GM23248 (cell line): ENCODE results near the gene ANKRD55. TPM values are rescaled to one million over a fixed set of nuclear protein-coding genes. Genes with fewer than 3 reads are reported as not detected.
"Not testable (repeated sequence)": the region's sequence is repeated elsewhere in the genome, so short reads cannot be mapped to it uniquely, and the experiment has no call there.

ENCODE experiments used
- DNase-seq: peaks from one replicate; pipeline ENCODE4 v3.0.0-alpha.2; 2015
- H2AFZ ChIP-seq: fragments of 200-600 bp; sonication (generic); 2 replicates; pipeline ENCODE4 v1.6.1; 2016; ENCODE audit warnings: antibody characterized with exemption
- H3F3A ChIP-seq: fragments of 200-600 bp; sonication (generic); 2 replicates; pipeline ENCODE4 v1.6.1; 2016; ENCODE audit warnings: mild to moderate bottlenecking, antibody characterized with exemption, mixed run types; ENCODE audit not compliant: insufficient read depth
- H3K27ac ChIP-seq: fragments of 200-600 bp; sonication (generic); 2 replicates; pipeline ENCODE4 v1.5.1; 2016; ENCODE audit warnings: mild to moderate bottlenecking
- H3K27me3 ChIP-seq: fragments of 200-600 bp; sonication (generic); replicated peaks from 2 replicates; pipeline ENCODE4 v1.6.1; 2016; ENCODE audit warnings: mild to moderate bottlenecking; ENCODE audit not compliant: insufficient read depth
- H3K36me3 ChIP-seq: fragments of 200-600 bp; sonication (generic); 2 replicates; pipeline ENCODE4 v1.6.1; 2016; ENCODE audit warnings: low read depth, mild to moderate bottlenecking
- H3K4me1 ChIP-seq: fragments of 200-600 bp; sonication (generic); 2 replicates; pipeline ENCODE4 v1.6.1; 2016; ENCODE audit warnings: mild to moderate bottlenecking; ENCODE audit not compliant: insufficient read depth
- H3K4me2 ChIP-seq: fragments of 200-600 bp; sonication (generic); one replicate; pipeline ENCODE4 v1.6.1; 2016; ENCODE audit warnings: mild to moderate bottlenecking; ENCODE audit not compliant: unreplicated experiment
- H3K4me3 ChIP-seq: fragments of 200-600 bp; sonication (generic); 2 replicates; pipeline ENCODE4 v1.5.1; 2016; ENCODE audit warnings: mild to moderate bottlenecking
- H3K79me2 ChIP-seq: fragments of 200-600 bp; sonication (generic); 2 replicates; pipeline ENCODE4 v1.6.1; 2016; ENCODE audit warnings: mild to moderate bottlenecking; ENCODE audit not compliant: insufficient read depth
- H3K9ac ChIP-seq: fragments of 200-600 bp; sonication (generic); 2 replicates; pipeline ENCODE4 v1.6.1; 2016; ENCODE audit warnings: mild to moderate bottlenecking
- H3K9me2 ChIP-seq: fragments of 200-600 bp; sonication (generic); 2 replicates; pipeline ENCODE4 v1.6.1; 2016; ENCODE audit warnings: mixed run types, mild to moderate bottlenecking, moderate library complexity; ENCODE audit not compliant: insufficient read depth
- H3K9me3 ChIP-seq: fragments of 200-600 bp; sonication (generic); one replicate; pipeline ENCODE4 v1.6.1; 2017; ENCODE audit warnings: low read depth
- H4K20me1 ChIP-seq: fragments of 200-600 bp; sonication (generic); 2 replicates; pipeline ENCODE4 v1.6.0; 2016; ENCODE audit not compliant: insufficient read depth
- EZH2 ChIP-seq: fragments of 200-600 bp; sonication (generic); IDR thresholded peaks from 2 replicates; pipeline ENCODE4 v1.6.1; 2018; ENCODE audit warnings: antibody characterized with exemption, mild to moderate bottlenecking; ENCODE audit not compliant: insufficient read depth, poor library complexity, severe bottlenecking
- EZH2phosphoT487 ChIP-seq: fragments of 200-600 bp; sonication (generic); IDR thresholded peaks from 2 replicates; pipeline ENCODE4 v1.6.1; 2018; ENCODE audit warnings: antibody characterized with exemption, moderate library complexity, mild to moderate bottlenecking, low read depth; ENCODE audit not compliant: insufficient read depth
- WGBS, 2 experiments: methylation state at CpG; one replicate each; pipeline ENCODE4 v1.1.6; 2015 to 2017; ENCODE audit warnings: low lambda C conversion rate in 2 of 2, low coverage in 1 of 2; ENCODE audit errors: missing lambda C conversion rate in 2 of 2; 5-methylcytosine and 5-hydroxymethylcytosine counted together
- in situ Hi-C: fragments of 300-500 bp; cut with MboI; formaldehyde crosslinking; loops from 2 replicates; pipeline ENCODE4 v1.15.0; 2020
- polyA plus RNA-seq: library from polyadenylated mRNA; unstranded; fragments of >200 nt; fragmentation: Nextera tagmentation; extraction: Ambion mirVana; gene quantifications from 2 replicates; pipeline ENCODE4 v1.2.1, GENCODE V29; 2016
- total RNA-seq: library from RNA; depleted of rRNA; stranded (reverse); fragments of >200 nt; shearing (Covaris generic); gene quantifications from 2 replicates; pipeline ENCODE4 v1.2.3, GENCODE V29; 2014

The ANKRD55 gene
- total and polyA plus RNA-seq, 2 experiments from 2014 or later: not detected

- no peak overlapping the region for H3K9ac ChIP-seq
- peaks cover 4% of the 10 kb centered on the region; the same call in 1 of the 2 replicates for H3F3A ChIP-seq
- no peak overlapping the region for H3K4me2 ChIP-seq
- TF ChIP-seq EZH2phosphoT487 (no peak), EZH2 (no peak)
- H3K9me2 ChIP-seq: no peaks in the 10 kb centered on the region
- H4K20me1 ChIP-seq: no peaks in the 10 kb centered on the region
- in situ Hi-C loops: no loop called here
- H3K4me1 ChIP-seq: peaks cover 9% of the 10 kb centered on the region
- WGBS, 2 experiments: 79 to 80% methylated on average over 4 of the region's 4 CpGs
- no peak overlapping the region for H3K4me3 ChIP-seq
- H3K36me3 ChIP-seq: no peaks in the 10 kb centered on the region
- H3K79me2 ChIP-seq: no peaks in the 10 kb centered on the region
- H3K27me3 ChIP-seq: no peaks in the 10 kb centered on the region
- no peak for DNase-seq
- no peaks in the 10 kb centered on the region for H3K9me3 ChIP-seq
- no peak overlapping the region for H2AFZ ChIP-seq
- H3K27ac ChIP-seq: no peak overlapping the region
These were observed 103.8 kb downstream of the ANKRD55 start for GRCh38 chr5:56129288-56129687.

GRCh38 chr5:56128113-56128512, 105.0 kb downstream of the ANKRD55 start:
- no peaks in the 10 kb centered on the region for H3K9me3 ChIP-seq
- H3K27ac ChIP-seq: no peak overlapping the region
- TF ChIP-seq EZH2phosphoT487 (no peak), EZH2 (no peak)
- H3K27me3 ChIP-seq: no peaks in the 10 kb centered on the region
- H2AFZ ChIP-seq: no peak overlapping the region
- in situ Hi-C loops: no loop called here
- no peaks in the 10 kb centered on the region for H3K9me2 ChIP-seq
- no peak overlapping the region for H3K9ac ChIP-seq
- 95 to 98% methylated on average over 3 of the region's 3 CpGs for WGBS, 2 experiments
- no peak overlapping the region for H3K4me3 ChIP-seq
- no peaks in the 10 kb centered on the region for H3K79me2 ChIP-seq
- peaks cover 20% of the 10 kb centered on the region for H3K4me1 ChIP-seq
- no peak overlapping the region for H3K4me2 ChIP-seq
- no peaks in the 10 kb centered on the region for H3K36me3 ChIP-seq
- peaks cover 14% of the 10 kb centered on the region for H3F3A ChIP-seq
- H4K20me1 ChIP-seq: no peaks in the 10 kb centered on the region
- DNase-seq: no peak

- H3K4me2 ChIP-seq: no peak overlapping the region
- H3K9me2 ChIP-seq: no peaks in the 10 kb centered on the region
- H3F3A ChIP-seq: peaks cover 19% of the 10 kb centered on the region
- no peaks in the 10 kb centered on the region for H3K36me3 ChIP-seq
- no peak overlapping the region for H3K27ac ChIP-seq
- in situ Hi-C loops: no loop called here
- H3K27me3 ChIP-seq: no peaks in the 10 kb centered on the region
- no peaks in the 10 kb centered on the region for H3K79me2 ChIP-seq
- H3K4me3 ChIP-seq: no peak overlapping the region
- no peaks in the 10 kb centered on the region for H3K9me3 ChIP-seq
- no peak overlapping the region for H3K9ac ChIP-seq
- TF ChIP-seq EZH2 (no peak), EZH2phosphoT487 (no peak)
- no peaks in the 10 kb centered on the region for H4K20me1 ChIP-seq
- WGBS, 2 experiments: 89 to 93% methylated on average over 7 of the region's 7 CpGs
- H3K4me1 ChIP-seq: peaks cover 25% of the 10 kb centered on the region
- no peak for DNase-seq
- no peak overlapping the region for H2AFZ ChIP-seq
These were observed 106.5 kb downstream of the ANKRD55 start for GRCh38 chr5:56126487-56127179.

- Histone ChIP-seq H3K27ac (peak overlapping the region; percentile 87), H3K27me3 (no peaks in the 10 kb centered on the region), H3K4me1 (peaks cover 25% of the 10 kb centered on the region), H2AFZ (no peak overlapping the region), H3K9me2 (no peaks in the 10 kb centered on the region), H4K20me1 (no peaks in the 10 kb centered on the region), H3K4me2 (peak overlapping the region; percentile 68), H3K9ac (peak overlapping the region; percentile 53), H3K79me2 (no peaks in the 10 kb centered on the region), H3K36me3 (no peaks in the 10 kb centered on the region), H3F3A (peaks cover 19% of the 10 kb centered on the region), H3K9me3 (no peaks in the 10 kb centered on the region), H3K4me3 (peak overlapping the region; percentile 21; the same call in 1 of the 2 replicates)
- TF ChIP-seq EZH2 (no peak), EZH2phosphoT487 (peak; percentile 82; the same call in 1 of the 2 replicates)
- DNase-seq: peak; percentile 96
- in situ Hi-C loops: no loop called here
- 0 to 1% methylated on average over 8 of the region's 8 CpGs for WGBS, 2 experiments
These were observed 109.4 kb downstream of the ANKRD55 start for GRCh38 chr5:56123531-56124243.

GRCh38 chr5:56122360-56122985, 110.7 kb downstream of the ANKRD55 start:
- not testable (repeated sequence) for H3K9ac ChIP-seq

More at GRCh38 chr5:56122360-56122985, 110.7 kb downstream of the ANKRD55 start:
- H3K9me3 ChIP-seq, DNase-seq, in situ Hi-C loops, H3K4me2 ChIP-seq, H3K79me2 ChIP-seq, H3K36me3 ChIP-seq, H3K27me3 ChIP-seq, H3K4me3 ChIP-seq, H4K20me1 ChIP-seq, H2AFZ ChIP-seq, H3K9me2 ChIP-seq: not testable (repeated sequence)
- Histone ChIP-seq H3K27ac (0 out of 2 replicates have a peak overlapping the region, but pooled peaks have one; percentile 87), H3K4me1 (peaks cover 25% of the 10 kb centered on the region), H3F3A (peaks cover 19% of the 10 kb centered on the region)
- WGBS, 2 experiments: 97 to 98% methylated on average over 9 of the region's 9 CpGs
